Cardiac muscle cell (in vitro differentiated cells and primary cell): ENCODE measurements around the gene NXF1. TPM values are rescaled to one million over a fixed set of nuclear protein-coding genes. Genes with fewer than 3 reads are reported as not detected.
"Not testable (repeated sequence)": the region's sequence is repeated elsewhere in the genome, so short reads cannot be mapped to it uniquely, and the experiment has no call there.

Experiments
- DNase-seq, 2 donors: peaks; one replicate each; pipeline versions ENCODE4 v3.0.0 to v3.0.0-alpha.2; 2010 to 2017; ENCODE audit warnings: low read depth in 1 of 2, low spot score in 1 of 2
- H3K27ac ChIP-seq: fragments of 200-600 bp; sonication (generic); 2 replicates; pipeline ENCODE4 v1.5.1; 2016
- H3K27me3 ChIP-seq: fragments of 200-600 bp; sonication (generic); 2 replicates; pipeline ENCODE4 v1.6.0; 2016; ENCODE audit warnings: control low read depth
- H3K36me3 ChIP-seq: fragments of 200-600 bp; sonication (generic); 2 replicates; pipeline ENCODE4 v1.5.1; 2016; ENCODE audit warnings: control low read depth
- H3K4me1 ChIP-seq: fragments of 200-600 bp; sonication (generic); 2 replicates; pipeline ENCODE4 v1.8.1; 2017; ENCODE audit warnings: low read depth, mild to moderate bottlenecking, mixed run types
- H3K4me3 ChIP-seq: fragments of 200-600 bp; sonication (generic); 2 replicates; pipeline ENCODE4 v1.5.1; 2016; ENCODE audit warnings: mild to moderate bottlenecking
- H3K9me3 ChIP-seq: fragments of 200-600 bp; sonication (generic); 2 replicates; pipeline ENCODE4 v1.5.1; 2017; ENCODE audit warnings: low read depth, mild to moderate bottlenecking, control low read depth
- polyA plus RNA-seq: library from polyadenylated mRNA; unstranded; fragments of >200 nt; fragmentation: Nextera tagmentation; extraction: Ambion mirVana; gene quantifications from 2 replicates; pipeline ENCODE4 v1.2.1, GENCODE V29; 2016
- total RNA-seq: library from RNA; depleted of rRNA; stranded (reverse); fragments of >200 nt; gene quantifications from 2 replicates; pipeline ENCODE4 v1.2.3, GENCODE V29; 2016
- TF ChIP-seq, protein P1 (sequence below): IDR thresholded peaks from 2 replicates; pipeline ENCODE4 v1.5.1; 2012; ENCODE audit warnings: low read depth, mild to moderate bottlenecking, low read length

NXF1 gene
- total and polyA plus RNA-seq, 2 experiments from 2014 or later = 60.7 to 127 TPM

DNA sequence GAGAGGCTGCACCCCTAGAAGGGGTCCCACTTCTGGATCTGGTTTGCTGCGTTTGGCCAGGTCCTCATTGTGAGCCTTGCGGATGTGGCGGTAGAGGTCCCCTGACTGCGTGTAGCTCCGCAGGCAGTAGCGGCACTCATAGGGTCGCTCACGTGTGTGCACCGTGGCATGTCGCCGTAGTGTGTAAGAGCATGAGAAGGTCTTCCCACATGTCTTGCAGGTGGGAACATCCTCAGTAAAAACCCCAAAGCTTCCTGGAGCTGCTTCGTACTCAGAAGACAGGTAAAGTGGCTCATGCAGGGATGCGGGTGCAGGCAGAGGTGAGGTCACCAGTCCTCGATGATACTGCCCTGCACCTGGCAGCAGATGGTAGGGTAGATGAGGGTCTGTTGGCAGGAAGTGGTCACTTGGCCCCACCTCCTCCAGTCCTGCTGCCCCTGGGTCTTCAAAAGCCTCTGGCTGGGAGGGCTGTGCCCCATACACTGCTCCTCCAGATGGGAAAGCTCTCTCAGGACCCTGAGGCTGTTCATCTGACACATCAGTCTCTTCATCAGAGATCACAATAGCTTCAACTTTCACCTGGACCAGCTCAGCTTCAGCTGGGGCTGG is 53.0 kb downstream of the NXF1 start:
- H3K4me3 ChIP-seq = no peak overlapping the region
- no peaks in the 10 kb centered on the region for H3K27me3 ChIP-seq
- H3K36me3 ChIP-seq = peaks cover 3% of the 10 kb centered on the region
- TF ChIP-seq, protein P1, sequence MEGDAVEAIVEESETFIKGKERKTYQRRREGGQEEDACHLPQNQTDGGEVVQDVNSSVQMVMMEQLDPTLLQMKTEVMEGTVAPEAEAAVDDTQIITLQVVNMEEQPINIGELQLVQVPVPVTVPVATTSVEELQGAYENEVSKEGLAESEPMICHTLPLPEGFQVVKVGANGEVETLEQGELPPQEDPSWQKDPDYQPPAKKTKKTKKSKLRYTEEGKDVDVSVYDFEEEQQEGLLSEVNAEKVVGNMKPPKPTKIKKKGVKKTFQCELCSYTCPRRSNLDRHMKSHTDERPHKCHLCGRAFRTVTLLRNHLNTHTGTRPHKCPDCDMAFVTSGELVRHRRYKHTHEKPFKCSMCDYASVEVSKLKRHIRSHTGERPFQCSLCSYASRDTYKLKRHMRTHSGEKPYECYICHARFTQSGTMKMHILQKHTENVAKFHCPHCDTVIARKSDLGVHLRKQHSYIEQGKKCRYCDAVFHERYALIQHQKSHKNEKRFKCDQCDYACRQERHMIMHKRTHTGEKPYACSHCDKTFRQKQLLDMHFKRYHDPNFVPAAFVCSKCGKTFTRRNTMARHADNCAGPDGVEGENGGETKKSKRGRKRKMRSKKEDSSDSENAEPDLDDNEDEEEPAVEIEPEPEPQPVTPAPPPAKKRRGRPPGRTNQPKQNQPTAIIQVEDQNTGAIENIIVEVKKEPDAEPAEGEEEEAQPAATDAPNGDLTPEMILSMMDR = no peak
- H3K9me3 ChIP-seq = no peaks in the 10 kb centered on the region
- DNase-seq = no peak
- peaks cover 6% of the 10 kb centered on the region for H3K4me1 ChIP-seq
- H3K27ac ChIP-seq = peak overlapping the region; percentile 93

DNA sequence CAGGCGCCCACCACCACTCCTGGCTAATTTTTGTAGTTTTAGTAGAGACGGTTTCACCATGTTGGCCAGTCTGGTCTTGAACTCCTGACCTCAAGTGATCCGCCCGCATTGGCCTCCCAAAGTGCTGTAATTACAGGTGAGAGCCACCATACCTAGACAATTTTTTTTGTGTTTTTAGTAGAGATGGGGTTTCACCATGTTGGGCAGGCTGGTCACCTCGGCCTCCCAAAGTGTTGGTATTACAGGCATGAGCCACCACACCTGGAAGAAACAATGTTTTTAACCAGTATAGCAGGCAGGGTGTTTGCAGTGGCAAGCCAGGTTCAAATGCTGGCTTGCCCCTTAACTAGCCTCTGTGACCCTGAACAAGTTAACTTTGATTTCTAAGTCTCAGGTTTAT is 55.3 kb downstream of the NXF1 start:
- not testable (repeated sequence) for H3K4me1 ChIP-seq, H3K4me3 ChIP-seq, H3K36me3 ChIP-seq, H3K27me3 ChIP-seq, H3K27ac ChIP-seq, H3K9me3 ChIP-seq, DNase-seq

DNA sequence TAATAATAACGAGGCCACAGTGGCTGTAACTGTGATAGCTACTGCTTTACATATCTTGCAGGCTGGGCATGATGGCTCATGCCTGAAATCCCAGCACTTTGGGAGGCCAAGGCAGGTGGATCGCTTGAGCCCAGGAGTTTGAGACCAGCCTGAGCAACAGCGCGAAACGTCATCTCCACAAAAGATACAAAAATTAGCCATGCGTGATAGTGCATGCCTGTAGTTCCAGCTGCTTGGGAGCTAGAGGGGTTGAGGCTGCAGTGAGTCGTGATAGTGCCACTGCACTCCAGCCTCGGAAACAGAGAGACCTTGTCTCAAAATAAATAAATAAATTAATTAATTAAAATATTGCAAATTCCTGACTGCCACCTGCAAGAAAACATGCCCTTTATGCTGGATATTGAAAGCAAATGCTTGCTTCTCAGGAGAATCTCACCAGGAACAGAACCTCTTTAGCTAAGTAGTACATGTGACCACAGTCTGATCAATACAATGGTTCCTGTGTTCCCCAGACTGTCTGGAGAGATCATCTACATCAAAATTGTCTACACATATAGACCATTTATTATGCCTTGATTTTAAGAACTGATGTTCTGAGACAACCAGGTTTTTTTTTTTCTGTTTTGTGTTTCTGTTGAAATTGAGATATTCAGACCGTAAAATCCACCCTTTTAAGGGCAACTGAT is 57.6 kb downstream of the NXF1 start:
- Histone ChIP-seq H3K4me3 (no peak overlapping the region), H3K4me1 (no peaks in the 10 kb centered on the region), H3K27me3 (no peaks in the 10 kb centered on the region), H3K36me3 (peaks cover 3% of the 10 kb centered on the region), H3K9me3 (no peaks in the 10 kb centered on the region), H3K27ac (peak overlapping the region; percentile 43)
- no peak for DNase-seq
- TF ChIP-seq, protein P1 = no peak

Other genes starting within 250 kb of the NXF1 start
- 1,990 and 2,091 TPM in 2 replicates for gene EEF1G, start 231.5 kb downstream of the NXF1 start, total RNA-seq
- 769 and 853 TPM in 2 replicates for gene EEF1G, start 231.5 kb downstream of the NXF1 start, polyA plus RNA-seq
- 14.9 and 29.1 TPM in 2 replicates for gene TUT1, start 213.9 kb downstream of the NXF1 start, total RNA-seq
- gene TUT1, start 213.9 kb downstream of the NXF1 start, polyA plus RNA-seq = 18.7 and 32.1 TPM in 2 replicates
- gene MTA2, start 203.6 kb downstream of the NXF1 start, total RNA-seq = 101 and 108 TPM in 2 replicates
- gene MTA2, start 203.6 kb downstream of the NXF1 start, polyA plus RNA-seq = 22.9 and 31.9 TPM in 2 replicates
- 21.1 and 42.8 TPM in 2 replicates for gene EML3, start 192.7 kb downstream of the NXF1 start, total RNA-seq
- gene EML3, start 192.7 kb downstream of the NXF1 start, polyA plus RNA-seq = 32.0 and 38.4 TPM in 2 replicates
- gene ROM1, start 192.2 kb downstream of the NXF1 start, total RNA-seq = 3.3 and 3.5 TPM in 2 replicates
- gene ROM1, start 192.2 kb downstream of the NXF1 start, polyA plus RNA-seq = 6.9 and 7.9 TPM in 2 replicates
- 46.4 and 52.0 TPM in 2 replicates for gene B3GAT3, start 183.5 kb downstream of the NXF1 start, total RNA-seq
- gene B3GAT3, start 183.5 kb downstream of the NXF1 start, polyA plus RNA-seq = 53.0 and 64.9 TPM in 2 replicates
- 110 TPM in 2 replicates for gene GANAB, start 158.8 kb downstream of the NXF1 start, total RNA-seq
- gene GANAB, start 158.8 kb downstream of the NXF1 start, polyA plus RNA-seq = 143 and 151 TPM in 2 replicates
- 33.9 and 36.3 TPM in 2 replicates for gene INTS5, start 152.1 kb downstream of the NXF1 start, total RNA-seq
- 32.2 and 40.1 TPM in 2 replicates for gene INTS5, start 152.1 kb downstream of the NXF1 start, polyA plus RNA-seq
- gene C11orf98, start 140.2 kb downstream of the NXF1 start, total RNA-seq = 136 and 141 TPM in 2 replicates
- gene C11orf98, start 140.2 kb downstream of the NXF1 start, polyA plus RNA-seq = 115 and 136 TPM in 2 replicates
- gene CSKMT, start 140.1 kb downstream of the NXF1 start, total RNA-seq = 3.8 and 11.0 TPM in 2 replicates
- 14.1 and 25.1 TPM in 2 replicates for gene CSKMT, start 140.1 kb downstream of the NXF1 start, polyA plus RNA-seq
- gene UQCC3, start 133.8 kb downstream of the NXF1 start, total RNA-seq = 13.0 and 18.8 TPM in 2 replicates
- gene UQCC3, start 133.8 kb downstream of the NXF1 start, polyA plus RNA-seq = 32.3 and 33.5 TPM in 2 replicates
- gene LBHD1, start 133.2 kb downstream of the NXF1 start, total RNA-seq = 11.1 and 11.6 TPM in 2 replicates
- 10.1 and 11.7 TPM in 2 replicates for gene LBHD1, start 133.2 kb downstream of the NXF1 start, polyA plus RNA-seq
- gene UBXN1, start 126.4 kb downstream of the NXF1 start, total RNA-seq = 235 and 302 TPM in 2 replicates
- 109 and 111 TPM in 2 replicates for gene UBXN1, start 126.4 kb downstream of the NXF1 start, polyA plus RNA-seq
- gene LRRN4CL, start 115.9 kb downstream of the NXF1 start, total RNA-seq = 0.81 and 1.9 TPM in 2 replicates
- gene LRRN4CL, start 115.9 kb downstream of the NXF1 start, polyA plus RNA-seq = 0.24 TPM in 1 of 2 replicates, not detected in the other
- 70.3 and 73.8 TPM in 2 replicates for gene BSCL2, start 98.0 kb downstream of the NXF1 start, total RNA-seq
- gene BSCL2, start 98.0 kb downstream of the NXF1 start, polyA plus RNA-seq = 73.7 and 79.2 TPM in 2 replicates
- 0.67 TPM in 1 of 2 replicates, not detected in the other for gene GNG3, start 97.8 kb downstream of the NXF1 start, total RNA-seq
- gene GNG3, start 97.8 kb downstream of the NXF1 start, polyA plus RNA-seq = 2.6 and 3.0 TPM in 2 replicates
- gene HNRNPUL2, start 78.0 kb downstream of the NXF1 start, total RNA-seq = 13.7 and 20.0 TPM in 2 replicates
- gene HNRNPUL2, start 78.0 kb downstream of the NXF1 start, polyA plus RNA-seq = 2.9 and 3.2 TPM in 2 replicates
- 36.3 and 37.3 TPM in 2 replicates for gene TTC9C, start 77.0 kb downstream of the NXF1 start, total RNA-seq
- gene TTC9C, start 77.0 kb downstream of the NXF1 start, polyA plus RNA-seq = 39.0 and 45.1 TPM in 2 replicates
- gene ZBTB3, start 51.3 kb downstream of the NXF1 start, total RNA-seq = 12.5 and 14.3 TPM in 2 replicates
- 10.4 and 10.8 TPM in 2 replicates for gene ZBTB3, start 51.3 kb downstream of the NXF1 start, polyA plus RNA-seq
- gene POLR2G, start 43.9 kb downstream of the NXF1 start, total RNA-seq = 67.2 and 101 TPM in 2 replicates
- 195 and 219 TPM in 2 replicates for gene POLR2G, start 43.9 kb downstream of the NXF1 start, polyA plus RNA-seq
- gene TAF6L, start 34.0 kb downstream of the NXF1 start, total RNA-seq = 33.1 and 38.8 TPM in 2 replicates
- gene TAF6L, start 34.0 kb downstream of the NXF1 start, polyA plus RNA-seq = 46.3 and 56.3 TPM in 2 replicates
- gene TMEM179B, start 18.0 kb downstream of the NXF1 start, total RNA-seq = 34.2 and 55.2 TPM in 2 replicates
- 78.6 and 81.8 TPM in 2 replicates for gene TMEM179B, start 18.0 kb downstream of the NXF1 start, polyA plus RNA-seq
- gene TMEM223, start 13.4 kb downstream of the NXF1 start, total RNA-seq = 87.1 and 88.9 TPM in 2 replicates
- 92.4 and 102 TPM in 2 replicates for gene TMEM223, start 13.4 kb downstream of the NXF1 start, polyA plus RNA-seq
- 38.5 and 45.2 TPM in 2 replicates for gene STX5, start 26.6 kb upstream of the NXF1 start, total RNA-seq
- 49.4 and 53.6 TPM in 2 replicates for gene STX5, start 26.6 kb upstream of the NXF1 start, polyA plus RNA-seq
- not detected in 2 replicates for gene TEX54, start 27.4 kb upstream of the NXF1 start, total RNA-seq
- gene TEX54, start 27.4 kb upstream of the NXF1 start, polyA plus RNA-seq = 3.0 and 4.8 TPM in 2 replicates
- gene WDR74, start 34.1 kb upstream of the NXF1 start, total RNA-seq = 47.4 and 63.3 TPM in 2 replicates
- 42.1 and 52.8 TPM in 2 replicates for gene WDR74, start 34.1 kb upstream of the NXF1 start, polyA plus RNA-seq
- gene SLC3A2, start 75.5 kb upstream of the NXF1 start, total RNA-seq = 71.8 and 79.2 TPM in 2 replicates
- gene SLC3A2, start 75.5 kb upstream of the NXF1 start, polyA plus RNA-seq = 93.8 and 100 TPM in 2 replicates
- 1.3 and 1.4 TPM in 2 replicates for gene CHRM1, start 115.9 kb upstream of the NXF1 start, total RNA-seq
- gene CHRM1, start 115.9 kb upstream of the NXF1 start, polyA plus RNA-seq = 0.97 and 1.6 TPM in 2 replicates
- gene SLC22A6, start 179.5 kb upstream of the NXF1 start, total RNA-seq = not detected in 2 replicates
- not detected in 2 replicates for gene SLC22A6, start 179.5 kb upstream of the NXF1 start, polyA plus RNA-seq
- not detected in 2 replicates for gene SLC22A8, start 210.4 kb upstream of the NXF1 start, total RNA-seq
- 0.22 TPM in 1 of 2 replicates, not detected in the other for gene SLC22A8, start 210.4 kb upstream of the NXF1 start, polyA plus RNA-seq